NCI-H1694 (cell line): Measurements from ENCODE around the gene SEMA5A.

Experiments used
- DNase-seq: peaks from one replicate; lab custom pipeline; 2025; lab: John Stamatoyannopoulos, UW

The SEMA5A gene

DNA sequence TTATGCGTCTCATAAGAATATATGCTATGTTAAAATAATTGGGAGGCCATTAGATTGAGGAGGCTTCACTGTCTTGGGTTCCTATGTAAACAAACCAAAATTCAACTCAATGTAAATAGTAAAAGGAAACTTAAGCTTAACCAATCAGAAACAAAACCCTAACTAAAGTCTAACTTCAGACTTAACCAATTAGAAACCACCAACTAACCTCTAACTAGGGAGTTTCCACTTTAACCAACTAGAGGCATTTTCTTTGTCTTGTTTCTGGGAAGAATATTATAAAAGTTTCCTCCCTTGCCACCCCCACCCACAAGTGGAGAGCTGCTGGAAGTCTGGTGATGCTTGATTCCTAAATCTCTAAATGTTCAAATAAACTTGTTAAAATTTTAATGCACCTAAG lies 214.5 kb downstream of the SEMA5A start:
- no peak for DNase-seq

DNA sequence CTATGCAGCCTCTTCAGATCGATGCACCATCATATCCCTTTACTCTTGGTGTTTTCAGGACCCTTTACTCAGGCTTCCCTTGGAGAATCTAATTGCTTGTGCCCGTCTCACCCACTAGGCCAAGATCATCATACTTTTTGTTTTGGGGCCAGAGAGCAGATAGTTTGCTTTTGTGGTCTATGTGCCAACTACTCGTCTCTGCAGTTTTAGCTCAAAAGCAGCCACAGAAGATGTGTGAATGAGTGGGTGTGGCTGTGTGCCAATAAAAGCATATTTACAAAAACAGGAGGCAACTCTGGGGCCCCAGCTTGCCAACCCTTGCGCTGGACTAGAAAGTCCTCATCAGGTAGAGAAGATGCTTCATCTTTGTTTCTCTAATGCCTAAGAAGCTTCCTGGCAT lies 216.8 kb downstream of the SEMA5A start:
- no peak for DNase-seq

DNA sequence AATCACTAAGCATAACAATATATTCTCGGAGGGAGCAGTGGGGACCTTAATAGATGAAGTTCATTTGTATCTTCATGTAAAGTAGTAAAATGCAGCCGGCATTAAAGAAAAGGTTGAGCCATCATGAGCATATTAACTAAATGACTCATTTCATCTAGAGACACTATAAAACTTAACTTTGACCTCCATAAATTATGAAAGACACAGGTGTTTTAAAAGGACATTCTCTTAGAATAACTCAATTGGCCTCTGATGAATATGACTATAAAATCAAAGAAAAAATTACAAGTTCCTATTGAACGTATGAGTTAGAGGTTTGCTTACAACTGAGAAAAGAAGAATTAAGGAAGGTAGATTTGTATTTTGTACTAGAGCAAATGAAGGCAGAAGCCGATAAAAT lies 220.3 kb downstream of the SEMA5A start:
- DNase-seq: no peak

DNA sequence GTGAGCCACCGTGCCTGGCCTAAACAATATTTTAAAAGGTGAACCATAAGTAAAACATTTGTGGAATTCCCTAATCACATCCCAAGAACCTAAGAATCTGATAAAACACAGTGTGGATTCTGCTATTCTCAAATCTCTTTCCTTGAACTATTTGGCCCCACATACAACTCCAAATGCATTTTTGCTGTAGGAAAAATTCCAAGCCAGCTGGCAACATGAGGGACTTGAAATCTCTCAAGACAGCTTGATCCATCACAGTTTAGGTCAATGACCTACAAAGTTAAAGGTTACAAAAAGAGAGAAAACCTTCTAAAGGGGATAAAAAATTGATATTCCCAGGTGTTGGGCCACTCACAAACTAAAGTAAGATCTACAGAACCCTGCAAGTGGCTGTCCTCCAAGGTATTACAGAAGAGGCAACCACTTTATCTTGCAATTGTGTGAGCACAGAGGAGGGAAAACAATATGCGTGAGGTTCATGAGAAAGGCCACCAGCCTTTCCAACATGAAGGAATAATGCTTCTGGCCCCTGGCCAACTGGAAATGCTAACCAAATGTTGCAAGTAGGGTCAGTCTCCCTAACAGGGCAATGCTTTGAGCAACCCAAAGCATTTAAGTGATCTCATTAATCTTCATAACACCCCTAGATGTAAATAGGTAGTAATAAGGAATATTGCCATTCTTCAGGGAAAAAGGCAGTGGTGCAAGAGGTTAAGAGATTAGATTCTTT lies 221.4 kb downstream of the SEMA5A start:
- DNase-seq: no peak

DNA sequence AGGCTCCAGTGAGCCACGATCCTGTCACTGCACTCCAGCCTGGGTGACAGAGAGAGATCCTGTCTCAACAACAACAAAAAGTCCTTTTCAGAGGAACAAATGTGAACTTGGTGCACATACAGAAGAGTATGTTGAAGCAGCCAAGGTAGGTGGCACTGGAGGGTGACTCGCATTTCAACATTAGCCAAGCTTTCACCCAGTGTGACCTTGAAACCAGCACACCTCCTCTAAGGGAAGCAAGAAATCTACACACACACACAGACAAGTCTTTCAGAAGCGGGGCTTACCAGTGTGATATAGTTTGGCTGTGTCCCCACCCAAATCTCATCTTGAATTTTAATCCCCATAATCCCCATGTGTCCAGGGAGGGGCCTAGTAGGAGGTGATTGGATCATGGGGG lies 225.2 kb downstream of the SEMA5A start:
- no peak for DNase-seq

DNA sequence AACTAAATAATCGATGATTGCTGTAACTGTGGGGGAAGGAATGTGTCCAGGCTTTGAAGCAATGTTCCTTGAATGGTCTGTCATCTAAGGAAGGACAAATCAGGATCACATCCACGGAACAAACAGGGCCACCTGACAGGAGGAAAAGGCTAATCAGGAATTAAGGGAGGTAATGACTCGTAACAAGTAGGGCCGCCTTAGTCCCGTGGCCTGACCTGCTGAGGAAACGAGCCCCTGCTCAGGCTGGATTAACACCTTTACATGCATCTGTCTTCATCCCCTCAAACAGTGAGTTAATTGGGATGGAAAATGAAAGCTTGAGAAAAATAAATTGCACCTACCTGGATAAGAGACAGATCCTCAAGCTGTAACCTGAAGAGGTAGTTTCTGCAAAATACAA lies 227.8 kb downstream of the SEMA5A start:
- DNase-seq: no peak

DNA sequence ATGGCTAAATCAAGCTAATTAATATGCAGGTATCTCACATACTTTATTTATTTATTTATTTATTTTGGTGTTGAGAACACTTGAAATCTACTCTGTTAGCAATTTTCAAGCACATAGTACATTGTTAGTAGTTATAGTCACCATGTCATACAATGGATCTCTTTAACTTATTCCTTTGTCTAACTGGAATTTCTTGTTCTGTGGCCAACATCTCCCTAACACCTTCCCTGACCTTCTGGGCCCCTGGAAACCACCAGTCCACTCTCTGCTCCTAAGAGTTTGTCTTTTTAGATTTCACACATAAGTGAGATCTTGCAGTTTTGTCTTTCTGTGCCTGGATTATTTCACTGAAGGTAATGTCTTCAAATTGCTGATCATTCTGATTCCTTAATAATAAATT lies 229.1 kb downstream of the SEMA5A start:
- no peak for DNase-seq

DNA sequence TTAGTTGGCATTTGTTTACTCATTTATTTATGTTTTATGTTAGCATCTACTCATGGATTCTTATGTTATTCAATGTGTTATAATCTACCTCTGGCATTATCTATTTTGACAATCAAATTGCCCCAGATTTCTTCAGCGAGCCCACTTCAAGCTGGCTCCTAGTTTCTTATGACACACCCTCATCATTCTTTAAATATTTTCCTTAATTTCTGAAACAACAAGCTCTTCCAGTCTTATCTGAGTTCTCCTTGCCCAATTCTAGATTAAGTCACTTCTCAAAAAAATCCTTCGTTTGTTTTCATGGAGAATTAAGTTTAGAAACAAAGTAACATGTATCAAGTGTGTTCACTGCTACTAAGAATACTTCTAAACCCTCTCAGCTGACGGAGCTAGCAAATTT lies 229.8 kb downstream of the SEMA5A start:
- no peak for DNase-seq

DNA sequence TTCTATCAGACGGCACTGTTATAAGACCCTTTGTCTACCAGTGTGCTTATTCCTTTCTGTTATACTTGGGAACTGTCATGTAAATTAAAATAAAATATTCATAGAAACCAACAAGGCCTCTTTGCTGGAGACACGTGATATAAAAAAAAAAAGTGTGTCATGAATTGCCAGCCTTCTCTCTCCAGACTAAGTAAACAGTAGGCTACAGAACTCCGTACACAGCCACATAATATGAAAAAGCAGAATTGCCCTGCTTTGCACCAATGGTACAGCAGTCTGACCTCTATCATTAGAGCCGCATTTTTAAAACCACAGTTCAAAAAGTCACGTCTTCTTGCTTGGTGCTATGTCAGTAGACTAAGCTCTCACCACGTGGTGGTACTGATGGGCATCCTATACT lies 231.3 kb downstream of the SEMA5A start:
- DNase-seq: no peak

DNA sequence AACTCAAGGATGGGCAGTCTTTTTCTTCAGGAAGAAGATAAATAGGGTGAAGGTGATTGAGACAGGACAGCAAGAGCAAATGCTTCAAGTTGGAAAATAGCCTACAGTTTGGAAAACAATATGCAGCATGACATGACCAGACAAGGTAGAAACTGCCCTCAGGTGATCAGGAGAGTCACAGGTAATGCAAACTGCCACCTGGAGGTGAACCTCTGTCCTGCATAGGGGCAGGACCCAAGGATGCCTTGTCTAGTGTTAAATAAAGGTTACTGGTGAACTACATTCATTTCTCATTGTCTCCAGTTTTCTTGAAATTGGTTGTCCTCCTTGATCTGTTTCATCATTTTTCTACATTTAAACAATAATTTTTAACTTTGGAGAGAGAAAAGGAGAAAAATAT lies 232.1 kb downstream of the SEMA5A start:
- no peak for DNase-seq

DNA sequence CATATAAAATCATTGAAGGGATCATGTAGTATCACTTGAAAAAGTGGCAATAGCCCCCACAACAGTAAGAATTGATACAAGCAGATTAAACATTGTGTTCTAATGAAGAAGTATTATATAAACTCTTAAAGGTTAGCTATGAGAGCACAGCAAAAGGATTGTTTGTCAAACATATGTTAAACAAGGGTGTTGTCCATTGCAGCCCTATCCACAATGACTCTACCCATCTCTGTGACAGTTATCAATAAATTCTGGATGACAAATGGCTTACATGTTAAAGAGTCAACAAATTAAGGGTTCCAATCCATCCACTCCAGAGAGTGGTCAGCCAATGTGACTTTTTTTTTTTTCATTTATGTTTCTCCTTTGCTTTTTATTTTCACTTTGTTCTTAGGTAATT lies 238.7 kb downstream of the SEMA5A start:
- DNase-seq: no peak

DNA sequence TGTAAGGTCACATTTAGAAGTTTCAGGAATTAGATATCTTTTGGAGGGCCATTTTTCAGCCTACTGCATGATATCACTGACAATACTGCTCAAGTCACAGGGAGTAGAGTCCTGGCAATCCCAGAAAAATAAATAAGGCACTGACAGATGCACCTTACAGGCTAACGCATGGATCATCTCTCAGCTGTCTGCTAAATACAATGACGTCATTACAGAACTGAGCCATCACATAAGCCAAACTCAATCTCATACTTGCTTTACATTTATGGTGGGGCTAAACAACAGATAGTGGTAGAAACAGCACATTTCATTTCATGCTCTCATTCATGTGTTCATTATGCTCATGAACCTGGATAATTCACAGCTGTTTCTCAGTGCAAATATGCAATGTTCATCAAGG lies 243.7 kb downstream of the SEMA5A start:
- DNase-seq: no peak

DNA sequence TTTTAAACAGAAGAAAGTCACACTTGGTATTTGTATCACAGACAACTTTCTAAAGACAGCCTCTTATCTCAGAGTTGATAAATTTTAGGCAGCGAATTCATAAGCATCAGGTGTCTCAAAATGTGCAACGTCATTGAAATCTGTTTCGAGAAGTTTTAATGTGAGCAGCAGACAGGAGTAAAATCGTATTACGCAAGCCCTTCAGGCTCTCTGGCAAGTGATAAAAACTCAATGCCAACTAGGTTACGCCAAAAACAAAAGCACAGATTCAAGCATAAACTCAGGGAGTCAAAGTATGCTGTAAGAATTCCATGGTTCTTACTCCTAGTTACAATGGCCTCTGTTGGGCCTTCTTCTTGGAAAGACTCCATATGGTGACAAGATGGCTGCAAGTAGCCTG lies 244.7 kb downstream of the SEMA5A start:
- DNase-seq: no peak

DNA sequence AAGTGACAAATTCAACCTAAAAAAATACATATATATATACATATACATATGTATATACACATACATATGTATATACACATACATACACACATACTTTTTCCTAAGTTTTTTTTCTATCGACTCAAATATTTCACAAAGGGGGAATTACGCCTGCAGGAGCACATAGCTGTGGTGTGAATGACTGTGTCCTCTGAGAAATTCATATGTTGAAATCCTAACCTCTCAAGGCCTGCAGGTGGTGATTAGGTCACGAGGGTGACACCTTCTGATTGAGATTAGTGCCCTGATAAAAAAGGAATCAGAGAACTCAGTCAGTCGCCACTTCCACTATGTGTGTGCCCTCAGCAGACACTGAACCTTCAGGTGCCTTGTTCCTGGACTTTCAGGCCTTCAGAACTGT lies 248.7 kb downstream of the SEMA5A start:
- DNase-seq: no peak

DNA sequence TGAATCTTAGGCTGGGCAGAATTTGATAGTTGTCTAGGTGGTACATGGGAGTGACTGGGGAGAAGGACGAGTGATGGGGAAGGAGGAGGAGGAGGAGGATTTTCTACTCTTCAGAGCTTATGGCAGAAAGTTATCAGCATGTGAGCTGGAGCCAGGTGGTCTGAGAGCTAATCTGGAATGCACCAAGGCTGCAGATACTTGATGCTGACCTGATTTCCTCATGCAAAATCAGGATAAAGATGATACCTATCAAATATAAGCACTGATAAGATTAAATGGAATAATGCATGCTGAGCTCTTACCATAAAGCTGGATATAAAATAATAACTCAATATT lies 250.4 kb downstream of the SEMA5A start:
- no peak for DNase-seq

DNA sequence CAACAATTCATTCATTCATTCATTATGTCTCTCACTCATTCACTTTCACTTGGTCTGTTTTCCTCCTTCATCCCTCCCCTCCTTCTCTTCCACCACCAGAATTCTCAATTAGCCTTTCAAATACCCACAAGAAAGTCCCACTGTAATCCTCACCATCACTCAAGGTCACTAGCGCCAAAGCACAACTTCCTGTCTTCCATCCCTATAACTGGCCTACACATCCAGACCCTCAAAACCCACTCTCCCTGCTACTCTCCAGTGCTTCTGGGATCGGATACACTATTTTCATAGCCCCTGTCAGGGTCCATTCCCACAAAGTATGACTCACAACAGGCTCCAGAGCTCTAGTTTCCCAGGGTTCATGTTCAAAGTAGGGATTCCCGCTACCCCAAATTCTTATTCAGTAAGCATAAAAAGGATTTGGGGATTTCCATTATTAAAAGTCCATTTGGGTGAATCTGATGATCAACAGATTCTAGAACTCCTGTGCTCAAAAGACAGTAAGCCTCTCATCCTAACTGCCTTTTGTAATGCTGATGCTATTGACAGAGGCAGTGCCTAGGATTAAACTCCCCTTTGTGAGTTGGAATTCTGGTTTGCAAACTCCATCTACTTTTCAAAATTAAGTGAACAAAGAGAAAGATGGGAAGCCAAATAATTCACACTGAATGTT lies 250.9 kb downstream of the SEMA5A start:
- no peak for DNase-seq

DNA sequence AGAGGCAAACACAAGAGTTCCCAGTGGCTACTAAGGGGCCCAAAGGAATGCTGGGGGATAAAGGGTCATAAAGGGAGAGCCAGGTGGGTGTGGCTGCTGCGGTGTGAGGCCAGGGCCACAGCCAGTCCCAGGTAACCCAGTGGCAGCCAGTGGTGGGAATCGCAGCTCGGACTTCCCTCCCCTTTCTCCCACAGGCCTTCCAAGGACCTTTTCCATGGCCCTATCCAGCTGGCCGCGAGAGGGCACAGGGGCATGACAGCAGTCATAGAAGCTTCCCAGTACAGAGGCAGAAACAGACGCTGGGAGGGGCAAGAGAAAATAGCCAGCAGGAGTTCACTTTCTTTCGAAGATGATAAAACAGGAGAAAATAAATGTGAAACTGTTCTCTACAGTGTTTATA lies 257.6 kb downstream of the SEMA5A start:
- DNase-seq: no peak

DNA sequence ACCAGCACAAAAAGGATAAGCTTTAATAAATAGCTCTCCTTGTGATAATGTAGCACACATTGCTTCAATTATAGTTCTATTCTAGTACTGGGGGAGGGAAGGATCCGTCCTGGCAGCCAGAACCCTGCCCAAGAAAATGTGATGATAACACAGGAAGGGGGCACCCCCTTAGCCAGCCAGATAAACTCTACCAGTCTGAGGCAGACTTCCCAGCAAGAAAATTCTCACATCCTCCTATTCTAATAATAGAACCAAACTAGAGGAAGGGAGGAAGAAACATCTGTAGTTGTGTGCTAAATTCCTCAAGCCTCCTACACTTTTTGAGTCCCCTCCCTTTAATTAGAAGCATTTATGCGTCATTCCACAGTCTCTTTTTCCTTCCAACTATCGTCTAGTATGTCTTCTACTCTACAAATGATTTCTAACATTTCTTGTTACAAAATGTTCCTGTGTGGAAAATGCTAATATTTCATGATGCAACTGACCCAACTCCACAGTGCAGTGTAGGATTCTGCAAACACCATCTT lies 261.0 kb downstream of the SEMA5A start:
- no peak for DNase-seq

DNA sequence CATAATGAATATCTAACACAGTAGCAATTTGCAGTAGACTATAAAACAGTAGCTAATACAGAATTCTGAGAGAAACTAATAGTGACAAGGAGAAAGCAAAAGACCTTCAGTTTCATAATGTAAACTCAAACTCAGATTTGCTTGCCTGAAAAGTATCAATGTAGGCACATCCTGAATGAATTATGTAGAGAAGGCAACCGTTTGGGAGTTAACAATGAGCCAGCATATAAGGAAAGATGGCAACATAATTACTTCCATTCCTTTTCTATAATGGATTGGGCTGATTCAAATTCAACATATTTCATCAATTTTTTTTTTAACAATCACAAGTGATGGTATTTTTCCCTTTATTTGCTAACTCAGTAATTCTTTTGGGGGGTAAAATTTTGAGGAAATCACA lies 261.6 kb downstream of the SEMA5A start:
- no peak for DNase-seq

DNA sequence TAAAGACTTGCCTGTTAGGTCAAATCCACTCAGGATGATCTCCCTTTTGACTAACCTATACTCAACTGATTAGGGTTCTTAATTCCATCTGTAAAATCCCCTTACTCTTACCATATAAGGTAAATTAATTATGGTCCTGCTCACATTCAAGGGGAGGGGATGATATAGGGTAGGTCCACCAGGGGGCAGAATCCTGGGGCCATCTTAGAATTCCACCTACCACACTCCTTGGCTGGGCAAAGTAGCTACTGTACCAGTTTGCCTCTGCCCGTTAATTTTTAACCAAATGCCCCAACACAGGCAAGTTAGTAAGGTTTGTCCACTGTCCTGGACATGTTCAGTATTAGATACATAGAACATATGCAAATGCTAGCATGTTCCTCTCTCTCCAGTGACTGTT lies 262.4 kb downstream of the SEMA5A start:
- DNase-seq: no peak

DNA sequence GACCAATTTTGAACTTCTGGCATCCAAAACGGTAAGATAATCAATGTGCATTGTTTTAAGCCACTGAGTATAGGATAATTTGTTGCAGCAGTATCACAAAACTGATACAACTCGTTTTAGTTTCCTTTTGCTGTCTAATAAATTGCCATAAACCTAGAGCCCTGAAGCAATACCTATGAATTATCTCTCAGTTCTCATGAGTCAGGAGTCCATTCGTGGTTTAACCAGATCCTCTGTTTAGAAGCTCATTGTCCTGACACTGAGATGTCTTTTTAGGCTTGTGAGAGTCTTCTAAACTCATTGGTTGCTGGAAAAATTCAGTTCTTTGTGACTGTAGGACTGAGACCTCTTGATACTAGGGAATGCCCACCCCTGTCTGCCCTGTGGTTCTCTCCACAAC lies 262.9 kb downstream of the SEMA5A start:
- DNase-seq: no peak

DNA sequence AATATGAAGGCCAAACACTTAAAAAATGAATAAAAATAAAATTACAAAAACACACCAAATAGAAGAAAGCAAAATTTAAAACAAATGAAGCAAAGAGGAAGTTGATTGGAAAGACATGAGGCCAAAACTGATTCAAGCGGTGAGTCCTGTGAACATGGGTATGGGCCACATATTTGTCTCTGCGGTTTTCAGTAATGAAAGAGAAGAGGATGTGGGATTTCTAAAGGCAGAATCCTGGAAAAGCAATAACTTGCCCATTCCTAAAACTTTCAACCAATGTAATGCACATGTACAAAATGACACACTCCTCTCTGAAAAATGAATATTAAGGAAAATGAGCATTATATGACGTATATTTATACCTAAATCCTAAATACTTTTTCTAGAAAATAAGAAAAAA lies 263.7 kb downstream of the SEMA5A start:
- DNase-seq: no peak

DNA sequence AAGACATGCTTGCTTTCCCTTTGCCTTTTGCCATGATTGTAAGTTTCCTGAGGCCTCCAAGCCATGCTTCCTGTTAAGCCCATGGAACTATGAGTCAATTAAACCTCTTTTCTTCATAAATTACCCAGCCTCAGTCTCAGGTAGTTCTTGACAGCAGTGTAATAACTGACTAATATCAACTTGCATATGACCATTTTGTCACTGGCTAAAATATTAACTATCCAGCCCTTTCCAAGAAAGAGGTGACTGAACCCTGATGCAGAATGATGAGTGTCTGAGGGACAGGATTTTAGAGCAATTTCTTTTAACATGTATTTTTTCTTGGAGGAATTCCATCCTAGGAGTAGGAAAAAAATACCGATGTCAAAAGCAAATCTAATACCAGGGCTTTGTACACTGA lies 266.1 kb downstream of the SEMA5A start:
- DNase-seq: no peak
